GM21723 (cell line): ENCODE results near the gene CSNK1G2.
"Not testable (repeated sequence)": the region's sequence is repeated elsewhere in the genome, so short reads cannot be mapped to it uniquely, and the experiment has no call there.

ENCODE experiments used
- ATAC-seq: cut with Tn5 transposase; IDR thresholded peaks from one replicate; pipeline ENCODE4 v1.9.1; 2021; ENCODE audit warnings: mild to moderate bottlenecking, moderate library complexity; ENCODE audit not compliant: unreplicated experiment

Gene CSNK1G2

DNA sequence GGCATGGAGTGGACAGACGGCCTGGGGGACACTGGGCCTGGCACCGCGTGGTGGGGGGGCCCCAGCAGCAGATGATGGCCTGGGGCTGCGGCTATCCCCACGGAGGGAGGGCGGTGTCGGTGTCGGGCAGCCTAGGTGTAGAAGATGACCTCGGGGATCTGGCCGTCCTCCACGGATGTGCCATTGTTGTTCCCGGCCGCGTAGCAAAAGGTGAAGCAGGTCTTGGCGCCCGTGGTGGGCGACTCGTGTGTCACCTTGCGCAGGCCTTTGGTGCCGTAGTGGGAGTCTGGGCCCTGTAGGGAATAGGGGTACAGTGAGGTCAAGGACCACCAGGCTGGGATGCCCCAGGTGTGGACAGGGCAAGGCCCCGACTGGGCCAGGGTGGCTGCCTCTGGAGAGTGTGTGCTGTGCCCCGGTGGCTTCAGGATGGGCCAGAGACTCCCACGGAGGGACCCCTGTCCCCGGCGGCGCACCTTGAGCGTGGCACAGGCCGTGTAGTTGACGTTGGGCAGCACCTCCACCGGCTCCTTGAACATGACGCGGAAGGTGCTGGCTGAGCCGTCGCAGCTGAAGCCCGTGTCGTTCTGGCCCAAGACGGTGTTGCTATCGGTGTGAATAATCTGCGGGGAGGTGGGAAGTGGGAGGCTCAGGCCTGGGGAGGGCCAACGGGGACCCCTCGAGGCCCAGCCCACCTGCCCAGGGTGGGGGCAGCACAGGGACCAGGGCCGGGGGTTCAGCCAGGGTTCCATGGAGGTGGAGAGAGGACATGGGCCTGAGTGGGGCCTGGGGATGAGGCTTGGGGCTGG is 45.6 kb downstream of the CSNK1G2 start:
- ATAC-seq, result no peak

DNA sequence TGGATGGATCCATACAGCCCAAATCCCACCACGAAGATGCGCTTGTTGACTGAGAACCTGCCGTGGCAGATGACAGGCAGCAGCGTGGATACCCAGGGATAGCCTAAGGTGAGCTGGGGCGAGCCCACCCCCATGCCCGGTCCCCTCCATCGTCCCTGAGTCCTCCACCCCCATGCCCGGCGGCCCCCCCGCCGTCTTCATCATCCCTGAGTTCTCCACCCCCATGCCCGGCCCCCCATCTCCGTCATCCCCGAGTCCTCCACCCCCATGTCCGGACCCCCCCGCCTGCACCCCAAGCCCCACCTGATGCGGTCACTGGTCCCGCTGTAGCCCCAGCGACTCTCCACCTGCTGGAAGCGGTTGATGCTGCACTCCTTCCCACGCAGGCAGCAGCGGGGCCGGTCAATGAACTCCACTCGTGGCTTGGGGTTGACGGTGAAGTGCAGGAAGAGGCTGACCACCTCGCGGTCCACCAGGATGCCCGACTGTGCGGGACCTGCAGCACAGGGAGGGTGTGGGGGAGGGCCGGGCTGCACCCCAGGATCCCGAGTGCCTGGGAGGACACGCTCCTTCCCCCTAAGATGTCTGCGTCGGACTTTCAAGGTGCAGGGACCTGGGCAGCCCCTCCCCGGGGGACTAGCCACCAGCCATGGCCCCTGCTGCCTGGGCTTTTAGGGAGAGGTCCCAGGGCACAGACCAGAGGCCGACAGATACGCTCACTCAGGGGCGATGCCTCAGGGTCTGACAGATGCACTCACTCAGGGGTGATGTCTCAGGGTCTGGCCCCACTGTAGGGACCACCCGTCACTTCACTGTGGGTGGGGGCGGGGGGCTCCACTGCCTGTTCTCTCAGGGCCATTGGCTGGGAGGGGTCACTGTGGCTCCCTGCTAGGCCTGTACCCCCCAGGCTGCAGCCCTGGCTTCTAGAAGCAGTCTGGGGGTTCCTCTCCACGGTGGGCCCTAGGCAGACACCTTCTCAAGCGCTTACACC is 46.5 kb downstream of the CSNK1G2 start:
- no peak for ATAC-seq

DNA sequence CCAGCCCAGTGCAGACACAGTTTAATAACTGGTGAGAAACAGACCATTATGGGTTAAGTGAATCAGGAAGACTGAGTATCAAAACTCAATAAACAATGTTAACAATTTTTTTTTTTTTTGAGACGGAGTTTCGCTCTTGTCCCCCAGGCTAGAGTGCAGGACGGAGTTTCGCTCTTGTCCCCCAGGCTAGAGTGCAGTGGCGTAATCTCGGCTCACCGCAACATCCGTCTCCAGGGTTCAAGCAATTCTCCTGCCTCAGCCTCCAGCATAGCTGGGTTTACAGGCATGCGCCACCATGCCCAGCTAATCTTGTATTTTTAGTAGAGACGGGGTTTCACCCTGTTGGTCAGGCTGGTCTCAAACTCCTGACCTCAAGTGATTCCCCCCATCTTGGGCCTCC is 47.5 kb downstream of the CSNK1G2 start:
- not testable (repeated sequence) for ATAC-seq

DNA sequence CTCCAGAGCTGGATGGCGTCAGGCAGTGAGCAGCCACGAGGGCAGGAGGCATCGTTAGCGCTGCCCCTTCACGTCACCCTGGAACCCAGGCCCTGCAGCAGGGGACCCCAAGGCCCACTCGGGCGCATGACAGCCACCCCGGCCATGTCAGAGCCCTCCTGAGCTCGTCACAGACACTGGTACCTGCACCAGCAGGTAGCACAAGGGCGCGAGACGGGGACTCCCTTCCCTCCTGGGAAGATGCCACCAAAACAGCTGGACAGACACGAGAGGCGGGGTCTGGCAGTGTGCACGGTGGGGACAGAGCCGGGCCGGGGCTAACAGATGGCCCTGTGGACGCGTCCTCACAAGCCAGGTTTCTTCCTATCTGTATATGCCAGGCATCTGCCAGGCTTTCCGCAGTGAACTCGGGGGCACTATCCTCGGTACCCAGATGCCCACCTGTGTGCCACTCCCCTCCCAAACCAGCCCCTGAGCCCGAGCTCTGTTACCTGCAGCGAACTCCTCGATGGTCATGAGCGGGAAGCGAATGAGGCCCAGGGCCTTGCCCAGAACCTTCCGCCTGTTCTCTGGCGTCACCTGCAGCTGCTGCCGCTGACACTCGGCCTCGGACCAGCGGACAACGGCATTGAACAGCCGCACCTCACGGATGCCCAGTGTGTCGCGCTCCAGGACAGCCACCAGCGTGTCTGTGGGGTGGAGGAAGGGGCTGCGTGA is 48.7 kb downstream of the CSNK1G2 start:
- no peak for ATAC-seq

DNA sequence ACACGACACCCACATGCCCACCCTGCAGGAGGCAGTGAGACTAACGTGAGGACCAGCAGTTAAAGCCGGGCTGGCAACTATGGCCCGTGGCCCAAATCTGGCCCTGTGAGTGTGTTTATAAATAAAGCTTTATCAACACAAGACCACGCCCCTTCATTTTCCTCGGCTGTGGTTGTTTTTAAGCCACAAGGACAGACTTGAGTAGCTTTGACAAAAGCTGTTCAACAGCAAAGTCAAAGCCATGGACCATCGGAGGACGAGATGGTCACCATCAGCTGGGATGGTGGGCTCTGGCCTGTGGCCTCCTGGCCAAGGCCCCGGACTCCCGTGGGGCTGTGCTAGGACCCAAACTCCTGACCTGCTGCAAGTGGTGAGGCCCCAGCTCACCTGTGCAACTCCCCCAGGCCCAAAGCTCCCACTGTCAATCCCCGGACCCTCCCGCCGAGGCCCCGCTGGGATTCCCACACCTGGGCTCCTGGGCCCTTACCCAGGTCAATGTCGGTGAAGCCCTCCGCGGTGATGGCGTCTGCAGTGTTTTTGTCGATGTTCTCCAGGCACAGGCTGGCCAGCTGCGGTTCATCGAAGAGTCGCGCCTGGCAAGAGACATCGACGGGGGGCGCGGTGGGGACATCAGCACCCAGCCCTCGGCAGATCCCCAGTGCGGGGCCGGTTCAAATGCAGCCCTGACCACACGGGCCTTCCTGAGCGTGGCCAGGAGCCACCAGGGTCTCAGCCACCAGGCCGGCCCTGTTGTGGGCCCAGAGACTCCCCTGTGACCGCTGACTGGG is 49.5 kb downstream of the CSNK1G2 start:
- no peak for ATAC-seq

DNA sequence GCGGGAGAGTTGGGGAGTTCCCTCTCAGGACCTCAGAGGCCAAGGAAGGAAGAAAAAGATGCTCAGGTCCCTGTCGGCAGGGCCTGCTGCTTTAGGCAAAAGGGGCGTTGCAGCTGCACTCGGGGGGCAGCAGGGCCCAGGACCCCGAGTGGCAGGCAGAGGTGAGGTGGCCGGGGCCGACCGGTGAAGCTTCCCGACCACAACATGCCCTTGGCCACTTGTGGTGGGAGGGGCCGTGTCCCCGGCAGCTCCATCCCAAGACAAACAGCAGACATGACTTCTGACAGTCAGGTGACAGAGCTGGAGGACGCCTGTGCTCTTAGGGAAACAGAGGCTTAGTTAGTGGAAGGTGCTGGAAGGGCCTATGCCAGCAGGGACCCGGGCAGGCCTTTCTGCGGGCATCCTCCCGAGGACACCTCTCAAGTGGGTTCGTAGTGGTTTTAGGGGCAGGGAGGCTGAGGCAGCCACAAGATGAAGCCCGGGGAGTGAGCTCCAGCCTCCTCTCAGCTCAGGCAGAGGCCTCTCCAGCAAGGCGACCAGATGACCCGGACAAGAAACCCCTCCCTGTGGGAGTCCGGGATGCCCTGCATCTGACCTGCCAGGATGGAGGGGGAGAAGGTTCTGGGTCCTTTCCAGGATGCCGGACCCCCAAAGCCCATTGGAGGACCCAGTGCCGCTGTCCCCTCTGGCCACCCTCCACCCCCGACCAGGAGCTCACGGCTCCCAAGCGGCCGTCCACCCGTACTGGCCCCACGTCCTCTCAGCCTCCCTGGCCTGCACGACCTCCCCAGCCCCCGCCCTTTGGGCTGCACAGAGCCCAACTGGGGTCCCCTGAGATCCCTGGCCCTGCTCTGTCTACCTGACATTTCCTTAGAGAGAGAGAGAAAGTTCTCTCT is 50.3 kb downstream of the CSNK1G2 start:
- ATAC-seq, result no peak

DNA sequence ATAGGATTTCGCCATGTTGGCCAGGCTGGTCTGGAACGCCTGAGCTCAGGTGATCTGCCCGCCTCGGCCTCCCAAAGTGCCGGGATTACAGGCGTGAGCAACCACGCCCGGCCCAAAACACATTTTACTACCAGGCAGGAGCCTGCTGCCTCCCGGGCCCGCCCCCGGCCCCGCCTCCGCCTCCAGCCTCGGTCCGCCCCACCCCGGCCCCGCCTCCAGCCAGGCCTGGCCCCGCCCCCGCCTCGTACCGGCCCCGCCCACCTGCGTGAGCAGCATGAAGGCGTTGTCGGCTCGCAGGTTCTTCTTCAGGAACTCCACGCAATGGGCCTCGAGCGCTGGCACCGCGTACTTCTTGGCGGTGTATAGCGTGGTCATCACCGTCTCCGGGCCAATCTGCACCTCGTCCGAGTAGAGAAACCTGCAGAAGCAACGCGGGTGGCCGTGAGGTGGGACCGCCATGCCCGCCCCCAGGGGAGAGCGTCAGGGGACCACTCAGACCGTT is 51.8 kb downstream of the CSNK1G2 start:
- no peak for ATAC-seq

DNA sequence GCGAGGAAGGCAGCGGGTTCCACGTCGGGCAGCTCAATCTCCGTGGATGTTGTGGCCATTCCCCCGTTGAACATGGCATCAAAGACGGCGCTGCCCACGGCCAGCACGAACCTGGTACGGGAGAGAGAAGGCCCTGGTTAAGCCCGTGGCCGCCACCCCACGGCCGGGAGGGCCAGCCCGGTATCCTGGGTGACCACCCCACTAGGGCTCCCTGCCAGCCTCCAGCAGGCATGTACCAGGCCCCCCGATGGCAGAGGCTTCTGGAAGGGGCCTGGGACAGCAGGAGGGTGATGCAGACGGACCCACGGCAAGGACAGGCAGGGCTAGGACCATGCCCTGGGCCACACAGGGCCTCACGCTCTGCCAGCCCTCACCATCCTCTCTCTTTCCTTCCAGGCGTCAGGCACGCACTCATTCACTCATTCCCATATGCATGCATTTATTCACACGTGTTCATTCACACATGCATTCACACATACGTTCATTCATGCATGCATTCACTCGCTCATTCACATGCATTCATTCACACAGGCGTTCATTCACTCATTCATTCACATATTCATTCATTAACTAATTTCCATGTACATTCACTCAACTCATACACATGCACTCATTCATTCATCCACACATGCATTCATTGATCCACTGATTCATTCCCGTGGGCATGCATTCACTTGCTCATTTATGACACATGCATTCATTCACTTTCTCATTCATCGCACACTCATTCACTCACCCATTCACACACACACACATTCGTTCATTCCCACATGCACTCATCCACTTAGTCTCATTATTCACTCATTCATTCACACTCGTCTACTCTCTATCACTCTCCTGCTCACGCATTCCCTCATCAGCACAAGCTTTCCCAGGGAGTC is 56.6 kb downstream of the CSNK1G2 start:
- no peak for ATAC-seq

DNA sequence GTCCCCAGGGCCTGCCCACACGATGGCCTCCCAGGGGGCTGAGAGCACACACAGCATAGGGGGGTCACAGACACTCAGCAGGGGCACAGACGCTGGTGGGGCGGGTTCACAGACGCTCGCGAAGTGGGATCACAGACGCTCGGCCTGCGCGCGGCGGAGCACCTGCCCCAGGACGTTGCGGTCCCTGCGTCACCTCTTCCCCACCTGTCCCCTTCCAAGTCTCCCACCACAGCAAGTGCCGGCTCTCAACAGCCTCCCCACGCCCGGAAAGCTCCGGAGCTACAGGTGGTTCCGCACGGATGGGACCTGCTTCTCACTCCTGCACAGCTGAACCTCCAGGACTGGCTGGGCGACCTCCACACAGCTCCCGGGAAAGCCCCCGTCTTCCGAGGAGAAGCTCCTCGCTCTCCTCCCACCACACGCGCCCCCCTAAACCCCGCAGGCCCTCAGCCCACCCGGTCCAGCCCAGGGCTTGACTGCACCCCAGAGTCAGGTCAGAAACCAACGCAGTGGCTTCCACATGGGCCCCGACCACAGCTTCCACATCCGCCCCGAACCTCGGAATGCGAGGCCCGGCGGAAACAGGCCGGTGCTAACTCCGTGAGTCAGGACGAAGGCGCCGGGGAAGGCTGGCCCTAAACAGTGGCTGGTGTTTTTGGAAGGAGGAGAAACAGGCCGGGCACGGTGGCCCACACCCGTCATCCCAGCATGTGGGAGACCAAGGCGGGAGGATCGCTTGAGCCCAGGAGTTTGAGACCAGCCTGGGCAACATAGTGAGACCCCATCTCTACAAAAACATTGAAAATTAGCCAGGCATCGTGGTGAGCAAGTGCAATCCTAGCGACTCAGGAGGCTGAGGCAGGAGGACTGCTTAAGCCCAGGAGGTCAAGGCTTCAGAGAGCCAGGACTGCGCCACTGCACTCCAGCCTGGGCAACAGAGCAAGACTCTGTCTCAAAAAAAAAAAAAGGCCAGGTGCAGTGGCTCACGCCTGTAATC is 58.0 kb downstream of the CSNK1G2 start:
- ATAC-seq, result no peak

DNA sequence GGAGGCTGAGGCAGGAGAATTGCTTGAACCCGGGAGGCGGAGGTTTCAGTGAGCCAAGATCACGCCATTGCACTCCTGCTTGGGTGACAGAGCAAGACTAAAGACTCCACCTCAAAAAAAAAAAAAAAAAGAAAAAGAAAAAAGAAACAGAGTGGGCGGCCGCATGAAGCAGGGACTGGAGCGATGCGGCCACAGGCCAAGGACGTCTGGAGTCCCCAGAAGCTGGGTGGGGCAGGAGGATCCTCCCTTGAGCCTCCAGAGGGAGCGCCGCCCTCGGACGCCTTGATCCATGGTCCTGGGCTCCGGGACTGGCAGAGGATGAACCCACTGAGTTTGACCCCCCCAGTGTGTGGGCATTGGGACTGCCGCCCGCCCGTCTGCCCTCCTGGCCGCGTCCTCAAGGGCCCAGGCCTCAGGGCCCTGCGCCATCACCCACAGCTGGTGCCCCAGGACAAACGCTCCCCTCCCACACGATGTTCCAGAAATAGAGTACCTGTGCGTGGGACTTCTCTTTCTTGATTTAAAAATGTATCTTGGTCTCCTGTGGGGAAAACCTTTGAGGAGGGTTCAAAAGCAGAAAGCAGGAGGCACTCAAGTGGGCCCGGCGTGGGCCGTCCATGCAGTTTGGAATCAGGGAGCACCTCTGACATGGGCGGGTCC is 59.0 kb downstream of the CSNK1G2 start:
- no peak for ATAC-seq

DNA sequence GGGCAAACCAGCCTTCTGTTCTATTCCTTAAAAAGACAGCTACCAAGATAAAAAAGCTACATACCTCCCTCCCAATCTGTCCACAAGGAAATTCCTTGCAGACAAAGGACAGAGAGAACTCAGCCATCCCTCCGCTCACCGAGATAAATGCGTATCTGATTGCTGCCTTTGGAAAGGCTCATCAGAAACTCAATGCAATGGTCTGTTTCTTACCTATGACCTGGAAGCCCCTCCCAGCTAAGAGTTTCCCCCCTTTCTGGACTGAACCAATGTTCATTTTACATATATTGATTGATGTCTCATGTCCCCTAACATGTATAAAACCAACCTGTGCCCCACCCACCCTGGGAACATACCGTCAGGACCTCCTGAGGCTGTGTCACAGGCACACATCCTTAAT is 62.9 kb downstream of the CSNK1G2 start:
- no peak for ATAC-seq

DNA sequence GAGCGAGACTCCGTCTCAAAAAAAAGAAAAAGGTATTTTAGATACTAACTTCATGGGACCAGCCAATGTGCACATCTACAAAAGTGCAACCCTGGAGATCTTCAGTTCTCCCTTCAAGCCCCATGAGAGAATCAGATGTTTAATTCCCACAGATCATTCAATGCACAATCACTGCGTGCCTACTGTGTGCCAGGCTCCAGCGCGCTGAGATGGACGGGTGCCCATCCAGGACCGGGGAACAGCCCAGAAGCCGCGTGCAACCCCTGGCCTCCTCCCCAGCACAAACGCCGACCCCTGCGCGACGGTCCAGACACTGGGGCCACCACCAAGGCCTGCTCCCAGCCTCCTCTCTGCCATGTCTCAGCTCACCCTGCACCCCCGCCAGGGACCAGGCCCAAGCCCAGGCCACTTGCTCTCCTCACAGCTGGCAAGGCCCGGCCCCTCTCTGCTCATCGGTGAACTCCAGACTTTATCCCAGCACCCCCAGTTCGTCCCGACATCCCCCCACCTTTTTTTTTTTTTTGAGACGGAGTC is 69.2 kb downstream of the CSNK1G2 start:
- ATAC-seq, result no peak

DNA sequence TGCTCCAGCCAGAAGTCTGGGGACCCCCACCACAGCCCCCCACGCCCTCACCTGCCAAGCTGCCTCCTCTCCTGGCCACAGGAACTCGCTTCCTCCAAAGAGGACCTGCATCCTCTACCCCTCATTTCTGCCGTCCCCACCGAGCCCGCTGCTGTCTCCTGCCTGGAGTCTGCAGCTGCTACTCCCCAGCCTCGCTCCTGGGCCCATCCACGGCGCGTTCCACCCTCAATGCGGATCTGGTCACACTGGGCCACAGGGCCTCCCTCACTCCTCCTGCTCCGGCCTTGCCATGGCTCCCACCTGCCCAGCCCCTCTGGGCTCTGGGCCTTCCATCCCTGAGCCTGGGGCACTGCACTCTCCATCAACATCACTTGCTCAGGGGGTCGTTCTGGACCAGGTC is 70.2 kb downstream of the CSNK1G2 start:
- ATAC-seq, result no peak

DNA sequence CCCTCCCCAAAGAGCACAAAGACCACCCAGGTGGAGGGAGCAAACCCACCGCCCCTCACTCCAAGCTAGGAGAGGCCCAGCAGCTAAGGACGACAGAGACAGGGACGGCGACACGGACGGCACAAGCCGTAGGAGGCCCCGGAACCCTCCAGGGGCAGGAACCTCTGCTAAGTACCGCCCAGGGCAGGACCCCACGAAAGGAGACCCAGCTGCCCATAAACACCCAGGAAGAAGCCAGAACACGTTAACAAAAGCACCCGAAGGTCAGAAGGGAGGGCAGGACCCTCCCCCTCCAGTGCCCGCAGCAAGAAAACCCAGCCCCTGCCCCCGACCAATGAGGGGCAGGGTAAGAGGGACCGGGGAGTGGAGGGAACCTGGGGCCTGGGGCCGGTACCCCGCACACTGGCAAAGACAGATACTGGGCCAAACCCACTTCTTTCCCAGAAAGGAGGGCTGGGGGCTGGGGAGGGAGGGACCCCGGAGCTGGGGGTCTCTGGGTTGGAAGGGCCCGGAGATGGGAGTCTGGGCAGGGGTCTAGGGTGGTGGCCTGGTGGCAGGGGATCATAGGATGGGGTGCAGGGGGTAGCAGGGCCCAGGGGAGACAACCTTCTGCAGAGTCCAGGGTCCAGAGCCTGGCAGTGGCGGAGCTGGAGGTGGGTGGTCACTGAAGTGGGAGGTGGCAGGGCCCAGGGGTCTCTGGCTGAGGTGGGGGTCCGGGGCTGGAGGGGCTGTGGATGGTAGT is 72.1 kb downstream of the CSNK1G2 start:
- ATAC-seq, result no peak

DNA sequence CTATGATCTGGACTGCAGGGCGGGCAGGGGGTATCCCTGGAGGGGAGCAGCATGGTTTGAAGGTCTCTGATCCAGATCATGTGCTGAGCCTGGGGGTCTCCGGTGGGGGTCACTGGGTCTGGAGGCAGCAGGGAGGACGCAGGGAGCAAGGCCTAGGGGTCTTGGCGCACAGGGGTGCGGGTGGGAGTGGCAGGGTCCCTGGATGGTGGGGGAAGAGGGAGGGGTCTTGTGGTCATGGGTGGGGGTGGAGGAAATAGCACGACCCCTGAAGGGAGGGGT is 72.7 kb downstream of the CSNK1G2 start:
- no peak for ATAC-seq

DNA sequence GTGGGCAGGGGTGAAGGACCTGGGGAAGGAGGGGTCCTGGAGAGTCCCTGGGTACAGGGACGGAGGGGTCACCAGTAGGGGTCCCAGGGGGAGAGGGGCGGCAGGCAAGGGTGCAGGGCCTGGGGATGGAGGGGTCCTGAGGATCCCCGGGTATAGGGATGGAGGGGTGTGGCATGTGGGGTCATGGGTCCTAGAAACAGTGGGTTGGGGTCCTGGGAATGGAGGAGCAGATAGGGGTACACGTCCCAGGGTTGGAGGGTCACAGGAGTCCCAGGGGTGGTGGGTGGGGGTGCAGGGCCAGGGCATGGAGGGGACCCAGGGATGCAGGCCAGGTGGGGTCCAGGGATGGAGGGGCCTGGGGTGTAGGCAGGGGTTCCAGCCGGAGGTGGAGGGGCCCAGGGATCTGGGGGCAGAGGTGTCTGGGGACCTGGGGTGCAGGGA is 73.2 kb downstream of the CSNK1G2 start:
- ATAC-seq, result no peak
